GM12801 (cell line): ENCODE results near the gene TMEM117.

Experiments
- TF ChIP-seq, protein P1 (sequence below): IDR thresholded peaks from one replicate; pipeline ENCODE4 v1.5.1; 2011; ENCODE audit warnings: control low read depth; ENCODE audit not compliant: insufficient read length; ENCODE audit errors: extremely low read depth

Gene TMEM117

DNA sequence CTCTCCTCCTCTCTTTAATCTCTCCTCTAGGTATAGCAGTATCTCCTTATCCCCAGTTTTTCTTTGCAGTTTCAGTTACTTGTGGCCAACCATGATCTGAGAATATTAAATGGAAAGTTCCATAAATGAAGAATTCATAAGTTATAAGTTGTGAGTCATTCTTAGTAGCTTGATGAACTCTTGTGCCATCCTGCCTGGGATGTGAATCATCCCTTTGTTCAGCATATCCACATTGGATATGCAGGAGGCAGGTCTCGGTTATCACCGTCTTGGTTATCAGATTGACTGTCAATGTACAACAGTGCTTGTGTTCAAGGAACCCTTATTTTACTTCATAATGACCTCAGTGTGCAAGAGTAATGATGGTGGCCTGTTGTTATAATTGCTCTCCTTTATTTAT is 134.0 kb downstream of the TMEM117 start:
- TF ChIP-seq, protein P1, sequence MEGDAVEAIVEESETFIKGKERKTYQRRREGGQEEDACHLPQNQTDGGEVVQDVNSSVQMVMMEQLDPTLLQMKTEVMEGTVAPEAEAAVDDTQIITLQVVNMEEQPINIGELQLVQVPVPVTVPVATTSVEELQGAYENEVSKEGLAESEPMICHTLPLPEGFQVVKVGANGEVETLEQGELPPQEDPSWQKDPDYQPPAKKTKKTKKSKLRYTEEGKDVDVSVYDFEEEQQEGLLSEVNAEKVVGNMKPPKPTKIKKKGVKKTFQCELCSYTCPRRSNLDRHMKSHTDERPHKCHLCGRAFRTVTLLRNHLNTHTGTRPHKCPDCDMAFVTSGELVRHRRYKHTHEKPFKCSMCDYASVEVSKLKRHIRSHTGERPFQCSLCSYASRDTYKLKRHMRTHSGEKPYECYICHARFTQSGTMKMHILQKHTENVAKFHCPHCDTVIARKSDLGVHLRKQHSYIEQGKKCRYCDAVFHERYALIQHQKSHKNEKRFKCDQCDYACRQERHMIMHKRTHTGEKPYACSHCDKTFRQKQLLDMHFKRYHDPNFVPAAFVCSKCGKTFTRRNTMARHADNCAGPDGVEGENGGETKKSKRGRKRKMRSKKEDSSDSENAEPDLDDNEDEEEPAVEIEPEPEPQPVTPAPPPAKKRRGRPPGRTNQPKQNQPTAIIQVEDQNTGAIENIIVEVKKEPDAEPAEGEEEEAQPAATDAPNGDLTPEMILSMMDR = no peak

DNA sequence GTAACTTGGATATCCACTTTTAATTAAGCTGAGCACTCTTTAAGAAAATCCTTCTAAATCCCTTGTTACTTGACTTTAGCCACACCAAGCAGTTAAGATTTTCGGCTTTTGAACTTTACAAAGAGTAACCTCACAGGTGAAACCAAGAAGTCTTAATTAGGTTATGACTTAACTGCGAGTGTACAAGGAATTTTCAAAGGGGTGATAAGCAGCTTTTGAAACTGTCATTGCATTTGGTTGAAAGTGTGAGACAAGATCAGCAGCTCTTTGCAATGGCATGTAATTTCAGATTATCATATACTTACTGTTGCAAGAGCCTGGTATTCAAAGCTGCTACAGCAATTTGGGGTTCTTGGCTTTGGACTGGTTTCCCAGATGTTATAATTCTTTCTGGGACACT is 137.5 kb downstream of the TMEM117 start:
- TF ChIP-seq, protein P1 = no peak

DNA sequence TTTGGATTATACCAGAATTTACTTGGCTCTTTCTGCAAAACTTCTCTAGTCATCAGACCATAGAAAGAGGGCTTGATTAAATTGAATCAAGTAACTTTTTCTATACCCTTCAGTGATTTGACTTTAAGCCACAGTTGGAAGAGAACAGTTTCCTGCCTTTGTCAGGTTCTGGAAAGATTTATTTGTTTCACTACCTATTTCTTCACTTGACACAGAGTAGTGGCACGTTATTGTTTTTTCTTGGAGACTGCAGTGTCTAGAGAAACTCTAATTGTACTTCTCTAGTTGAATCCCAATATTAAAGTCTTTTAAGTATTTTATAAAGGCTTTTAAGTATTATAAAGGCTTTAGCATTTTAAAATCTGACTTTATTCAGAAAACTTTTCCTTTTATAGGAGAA is 138.1 kb downstream of the TMEM117 start:
- TF ChIP-seq, protein P1 = no peak

GRCh38 chr12:43976027-43976426 is 140.1 kb downstream of the TMEM117 start:
- TF ChIP-seq, protein P1 = no peak

DNA sequence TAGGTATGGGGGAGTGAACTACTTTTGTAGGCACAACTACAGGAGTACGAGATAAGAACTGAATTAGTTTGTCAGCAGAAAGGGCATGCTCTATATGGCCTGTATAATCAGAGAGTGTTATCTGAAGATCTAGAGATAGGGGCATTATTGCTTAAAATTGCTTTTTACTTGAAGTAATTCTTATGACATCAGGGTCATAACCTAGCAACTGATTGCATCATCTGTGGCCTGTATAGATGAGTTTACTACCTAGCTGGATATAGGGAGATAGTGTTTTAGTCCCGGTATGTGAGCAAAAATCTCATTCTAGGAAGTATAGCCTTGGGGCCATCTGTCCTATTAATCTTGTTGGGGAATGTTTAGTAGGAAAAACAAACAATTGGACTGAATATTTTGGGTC is 142.7 kb downstream of the TMEM117 start:
- TF ChIP-seq, protein P1 = no peak

DNA sequence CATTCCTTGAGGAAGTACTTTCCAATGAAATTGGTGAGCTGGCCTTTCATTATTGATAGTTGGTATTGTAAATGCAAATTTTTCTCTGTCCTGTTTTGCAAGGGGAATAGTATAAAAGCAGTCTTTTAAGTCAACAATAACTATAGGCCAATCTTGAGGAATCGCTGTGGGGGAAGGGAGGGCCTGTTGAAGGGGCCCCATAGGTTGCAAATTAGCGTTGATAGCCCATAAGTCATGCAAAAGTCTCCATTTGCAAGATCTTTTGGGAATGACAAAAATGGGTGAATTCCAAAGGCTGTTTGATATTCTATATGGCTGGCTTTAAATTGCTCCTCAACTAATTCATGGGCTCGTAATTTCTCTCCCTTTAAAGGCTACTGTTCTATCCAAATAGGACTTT is 143.6 kb downstream of the TMEM117 start:
- TF ChIP-seq, protein P1 = no peak

DNA sequence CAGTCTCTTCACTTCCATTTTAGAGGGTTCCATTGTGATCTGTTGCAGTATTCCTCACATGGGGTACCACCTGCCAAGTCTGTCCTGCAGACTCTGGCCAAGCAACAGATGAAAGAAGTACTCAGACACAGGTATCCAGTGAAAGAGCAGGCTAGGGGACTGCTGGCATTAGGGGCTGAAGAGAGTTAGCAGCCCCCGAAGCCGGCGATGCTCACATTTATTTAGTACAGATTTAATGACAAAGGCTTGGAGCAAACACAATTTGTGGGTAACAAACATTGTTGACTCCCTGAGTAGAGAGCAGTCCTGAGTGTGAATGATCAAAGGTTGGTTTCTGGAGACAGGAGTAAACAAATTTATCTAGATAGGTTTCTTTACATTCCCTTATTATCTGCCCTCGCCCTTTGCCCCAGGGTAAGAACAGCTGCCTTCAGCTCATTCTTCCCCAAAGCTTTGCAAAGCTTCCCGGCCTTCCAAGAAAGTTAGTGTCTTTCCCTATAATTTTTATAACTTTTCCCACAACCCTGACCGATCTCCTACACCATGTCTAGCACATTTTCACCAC is 144.8 kb downstream of the TMEM117 start:
- TF ChIP-seq, protein P1 = no peak
